H9 (cell line): ENCODE results near the gene OR13J1. TPM values are rescaled to one million over a fixed set of nuclear protein-coding genes. Genes with fewer than 3 reads are reported as not detected.

ENCODE experiments used
- DNase-seq: peaks from one replicate; pipeline ENCODE4 v3.0.0-alpha.2; 2017
- H2AFZ ChIP-seq: one replicate; pipeline ENCODE4 v1.6.1; 2013; ENCODE audit warnings: mild to moderate bottlenecking, low read length, control low read depth, moderate library complexity
- H2AK5ac ChIP-seq: 2 replicates; pipeline ENCODE4 v1.6.1; 2013; ENCODE audit warnings: low read length, control low read depth, mixed read lengths; ENCODE audit not compliant: insufficient read length
- H2BK120ac ChIP-seq: one replicate; pipeline ENCODE4 v1.6.1; 2013; ENCODE audit warnings: low read depth, mild to moderate bottlenecking, low read length, control low read depth, inconsistent platforms; ENCODE audit not compliant: poor library complexity, severe bottlenecking
- H2BK12ac ChIP-seq: 2 replicates; pipeline ENCODE4 v1.6.1; 2013; ENCODE audit warnings: low read length, control low read depth, mixed read lengths, low read depth; ENCODE audit not compliant: insufficient read length
- H2BK15ac ChIP-seq: 2 replicates; pipeline ENCODE4 v1.6.1; 2013; ENCODE audit warnings: low read depth, low read length, control low read depth
- H2BK20ac ChIP-seq: one replicate; pipeline ENCODE4 v1.6.1; 2013; ENCODE audit warnings: low read depth, mild to moderate bottlenecking, low read length, control low read depth, inconsistent platforms; ENCODE audit not compliant: poor library complexity, severe bottlenecking
- H2BK5ac ChIP-seq: 2 replicates; pipeline ENCODE4 v1.6.1; 2013; ENCODE audit warnings: low read length, control low read depth, mixed read lengths; ENCODE audit not compliant: insufficient read length
- H3K14ac ChIP-seq: 2 replicates; pipeline ENCODE4 v1.6.1; 2013; ENCODE audit warnings: low read length, control low read depth; ENCODE audit not compliant: insufficient read depth
- H3K18ac ChIP-seq: 2 replicates; pipeline ENCODE4 v1.6.1; 2013; ENCODE audit warnings: low read depth, mild to moderate bottlenecking, mixed read lengths, low read length, control low read depth; ENCODE audit not compliant: insufficient read length
- H3K23ac ChIP-seq: 2 replicates; pipeline ENCODE4 v1.6.1; 2013; ENCODE audit warnings: low read length, control low read depth, mixed read lengths, low read depth; ENCODE audit not compliant: insufficient read length
- H3K23me2 ChIP-seq: 2 replicates; pipeline ENCODE4 v1.6.1; 2013; ENCODE audit warnings: low read depth, mild to moderate bottlenecking, mixed read lengths, low read length, control low read depth; ENCODE audit not compliant: insufficient read length, poor library complexity, severe bottlenecking
- H3K27ac ChIP-seq: 2 replicates; pipeline ENCODE4 v1.5.1; 2013; ENCODE audit warnings: low read length, control low read depth, mixed read lengths, low read depth; ENCODE audit not compliant: insufficient read length
- H3K27me3 ChIP-seq: 2 replicates; pipeline ENCODE4 v1.6.1; 2013; ENCODE audit warnings: low read length, control low read depth, inconsistent platforms; ENCODE audit not compliant: insufficient read depth
- H3K4ac ChIP-seq: 2 replicates; pipeline ENCODE4 v1.6.1; 2013; ENCODE audit warnings: low read depth, mild to moderate bottlenecking, control low read depth, inconsistent platforms, low read length, moderate library complexity
- H3K4me1 ChIP-seq: 2 replicates; pipeline ENCODE4 v1.6.1; 2013; ENCODE audit warnings: low read length, control low read depth, inconsistent platforms; ENCODE audit not compliant: insufficient read depth
- H3K4me2 ChIP-seq: 2 replicates; pipeline ENCODE4 v1.6.1; 2013; ENCODE audit warnings: low read length, control low read depth, mixed read lengths; ENCODE audit not compliant: insufficient read length, insufficient read depth
- H3K56ac ChIP-seq: 2 replicates; pipeline ENCODE4 v1.6.1; 2013; ENCODE audit warnings: low read depth, mild to moderate bottlenecking, mixed read lengths, low read length, control low read depth; ENCODE audit not compliant: insufficient read length
- H3K79me1 ChIP-seq: 2 replicates; pipeline ENCODE4 v1.6.1; 2013; ENCODE audit warnings: low read depth, mild to moderate bottlenecking, moderate library complexity, low read length, control low read depth, inconsistent platforms; ENCODE audit not compliant: insufficient read depth, poor library complexity, severe bottlenecking
- H3K79me2 ChIP-seq: 2 replicates; pipeline ENCODE4 v1.6.1; 2013; ENCODE audit warnings: low read length, control low read depth, inconsistent platforms; ENCODE audit not compliant: insufficient read depth
- H3K9ac ChIP-seq: 2 replicates; pipeline ENCODE4 v1.6.1; 2013; ENCODE audit warnings: low read length, control low read depth, mixed read lengths; ENCODE audit not compliant: insufficient read length; ENCODE audit errors: extremely low read depth
- H3K9me3 ChIP-seq: one replicate; pipeline ENCODE4 v1.6.1; 2013; ENCODE audit warnings: low read depth, low read length, inconsistent platforms; ENCODE audit not compliant: control insufficient read depth
- H3T11ph ChIP-seq: one replicate; pipeline ENCODE4 v1.6.1; 2013; ENCODE audit warnings: mild to moderate bottlenecking, low read length, control low read depth, inconsistent platforms
- H4K20me1 ChIP-seq: one replicate; pipeline ENCODE4 v1.6.1; 2013; ENCODE audit not compliant: control insufficient read depth, insufficient read length, insufficient read depth
- H4K5ac ChIP-seq: 2 replicates; pipeline ENCODE4 v1.6.1; 2013; ENCODE audit warnings: low read depth, mild to moderate bottlenecking, mixed read lengths, low read length, control low read depth; ENCODE audit not compliant: insufficient read length
- H4K8ac ChIP-seq: replicated peaks from 2 replicates; pipeline ENCODE4 v1.6.1; 2013; ENCODE audit warnings: low read length, control low read depth, mixed read lengths, low read depth; ENCODE audit not compliant: insufficient read length
- H4K91ac ChIP-seq: 2 replicates; pipeline ENCODE4 v1.6.1; 2013; ENCODE audit warnings: low read depth, mild to moderate bottlenecking, moderate library complexity, mixed read lengths, low read length, control low read depth; ENCODE audit not compliant: insufficient read length
- H3K27ac Mint-ChIP-seq, 3 experiments: 2 replicates in 2 of 3; 3 replicates in 1 of 3; pipeline ENCODE4 v1.8.0; 2020 to 2021; ENCODE audit warnings: mixed read lengths in 3 of 3, mild to moderate bottlenecking in 1 of 3, moderate library complexity in 1 of 3
- H3K27me3 Mint-ChIP-seq: 2 replicates; pipeline ENCODE4 v1.8.0; 2021; ENCODE audit warnings: low read depth, mild to moderate bottlenecking, moderate library complexity, mixed read lengths
- H3K36me3 Mint-ChIP-seq, 3 experiments: 2 replicates in 2 of 3; 3 replicates in 1 of 3; pipeline ENCODE4 v1.8.0; 2020 to 2021; ENCODE audit warnings: low read depth in 3 of 3, mixed read lengths in 3 of 3; ENCODE audit not compliant: insufficient read depth in 1 of 3
- H3K4me1 Mint-ChIP-seq, 2 experiments: 2 replicates each; pipeline ENCODE4 v1.8.0; 2020; ENCODE audit warnings: mixed read lengths in 2 of 2
- H3K4me3 Mint-ChIP-seq, 2 experiments: 2 replicates in 1 of 2; 3 replicates in 1 of 2; pipeline ENCODE4 v1.8.0; 2020 to 2021; ENCODE audit warnings: mild to moderate bottlenecking in 2 of 2, mixed read lengths in 2 of 2, moderate library complexity in 1 of 2
- H3K9me3 Mint-ChIP-seq, 2 experiments: 2 replicates in 1 of 2; 3 replicates in 1 of 2; pipeline ENCODE4 v1.8.0; 2020; ENCODE audit warnings: mild to moderate bottlenecking in 2 of 2, mixed read lengths in 2 of 2, moderate library complexity in 1 of 2
- CTCF ChIP-seq: fragments of 200-600 bp; sonication (generic); conservative IDR thresholded peaks from 3 replicates; pipeline ENCODE4 v1.8.0; 2021; ENCODE audit warnings: antibody characterized with exemption, mild to moderate bottlenecking
- WGBS: extraction: QIAGEN DNeasy Blood & Tissue Kit; methylation state at CpG from one replicate; pipeline ENCODE4 v1.1.7; 2013; ENCODE audit warnings: missing lambda C conversion rate, low lambda C conversion rate, mixed read lengths; ENCODE audit not compliant: insufficient read length; ENCODE audit errors: extremely low coverage; 5-methylcytosine and 5-hydroxymethylcytosine counted together
- total RNA-seq: library from RNA; stranded (reverse); gene quantifications from 2 replicates; pipeline ENCODE4 v1.2.1, GENCODE V29; 2021

Gene OR13J1
- total RNA-seq, 1 experiment from 2014 or later, result not detected

- Mint-ChIP-seq H3K4me1 (peaks cover 23% of the 10 kb centered on the region in 2 experiments), H3K27ac (no peak overlapping the region), H3K9me3 (no peaks in the 10 kb centered on the region), H3K27me3 (peaks cover 32% of the 10 kb centered on the region), H3K4me3 (no peak overlapping the region), H3K36me3 (peaks cover 0 to 3% (median 1%) of the 10 kb centered on the region in 3 experiments; a peak in 3 of 7 replicates)
- Histone ChIP-seq H2BK120ac (no peak overlapping the region), H3K4me1 (peaks cover 7% of the 10 kb centered on the region; the same call in 1 of the 2 replicates), H3K18ac (no peak overlapping the region), H4K20me1 (no peaks in the 10 kb centered on the region), H2AFZ (no peak overlapping the region), H3K23ac (no peak overlapping the region), H4K5ac (no peak overlapping the region), H3K79me2 (no peaks in the 10 kb centered on the region), H3T11ph (no peak overlapping the region), H3K27me3 (no peaks in the 10 kb centered on the region), H3K9me3 (no peaks in the 10 kb centered on the region), H3K9ac (no peak overlapping the region), H2BK20ac (no peak overlapping the region), H2BK12ac (no peak overlapping the region), H2AK5ac (no peak overlapping the region), H3K14ac (no peak overlapping the region), H3K4me2 (no peak overlapping the region), H4K8ac (no peak overlapping the region), H4K91ac (no peak overlapping the region), H3K4ac (no peak overlapping the region), H3K23me2 (no peaks in the 10 kb centered on the region), H2BK5ac (no peak overlapping the region), H3K79me1 (no peaks in the 10 kb centered on the region), H3K27ac (no peak overlapping the region), H2BK15ac (no peak overlapping the region), H3K56ac (no peak overlapping the region)
- DNase-seq, result no peak
- no peak for TF ChIP-seq CTCF
- no CpG with 5 or more reads among the region's 8 CpGs for WGBS
Measured at GRCh38 chr9:35864695-35865255, 5.4 kb downstream of the OR13J1 start.
